ENCODE data around the gene KIF12. TPM values are rescaled to one million over a fixed set of nuclear protein-coding genes. Genes with fewer than 3 reads are reported as not detected.

Gene KIF12
- total RNA-seq, 1 donor from 2014 or later = not detected

GRCh38 chr9:114105236-114105635 lies 6.1 kb upstream of the KIF12 start:
- H3K27me3 ChIP-seq = no peaks in the 10 kb centered on the region

GRCh38 chr9:114102484-114102883 lies 3.4 kb upstream of the KIF12 start:
- Histone ChIP-seq H3K36me3 (no peaks in the 10 kb centered on the region), H3K4me1 (peaks cover 3 to 7% of the 10 kb centered on the region in 2 donors), H3K27ac (no peak overlapping the region), H3K4me3 (no peak overlapping the region), H3K9me3 (no peaks in the 10 kb centered on the region), H3K27me3 (peaks cover 4% of the 10 kb centered on the region)
- intact Hi-C loops (cut with DNase I) = no loop called here
- DNase-seq (ENCODE audit: low spot score in 2 of 2) = no peak
- TF ChIP-seq CTCF (IDR thresholded peaks at IDR 0.05) = no peak

More at GRCh38 chr9:114105236-114105635, 6.1 kb upstream of the KIF12 start:
- TF ChIP-seq CTCF (IDR thresholded peaks at IDR 0.05) = no peak
- DNase-seq (ENCODE audit: low spot score in 2 of 2) = no peak
- no peaks in the 10 kb centered on the region for H3K4me1 ChIP-seq
- no peak overlapping the region for H3K4me3 ChIP-seq
- no peaks in the 10 kb centered on the region for H3K9me3 ChIP-seq
- intact Hi-C loops (cut with DNase I) = no loop called here
- no peaks in the 10 kb centered on the region for H3K36me3 ChIP-seq
- H3K27ac ChIP-seq = no peak overlapping the region

- Histone ChIP-seq H3K27me3 (peaks cover 4% of the 10 kb centered on the region), H3K27ac (no peak overlapping the region), H3K4me1 (peaks cover 3 to 7% of the 10 kb centered on the region in 2 donors), H3K4me3 (no peak overlapping the region), H3K9me3 (no peaks in the 10 kb centered on the region), H3K36me3 (no peaks in the 10 kb centered on the region)
- intact Hi-C loops (cut with DNase I) = no loop called here
- DNase-seq (ENCODE audit: low spot score in 2 of 2) = no peak
- TF ChIP-seq CTCF (IDR thresholded peaks at IDR 0.05) = no peak
Measured at GRCh38 chr9:114100536-114100935, 1.4 kb upstream of the KIF12 start.

GRCh38 chr9:114099669-114100270 lies 678 bp upstream of the KIF12 start:
- Histone ChIP-seq H3K4me3 (no peak overlapping the region), H3K27ac (no peak overlapping the region), H3K9me3 (no peaks in the 10 kb centered on the region), H3K36me3 (no peaks in the 10 kb centered on the region), H3K27me3 (peaks cover 4% of the 10 kb centered on the region), H3K4me1 (peaks cover 3 to 7% of the 10 kb centered on the region in 2 donors)
- DNase-seq (ENCODE audit: low spot score in 2 of 2) = no peak
- intact Hi-C loops (cut with DNase I) = no loop called here
- TF ChIP-seq CTCF (IDR thresholded peaks at IDR 0.05) = no peak

GRCh38 chr9:114098021-114098935 lies 814 bp downstream of the KIF12 start:
- no peak for DNase-seq (ENCODE audit: low spot score in 2 of 2)
- TF ChIP-seq CTCF (IDR thresholded peaks at IDR 0.05) = no peak

More at GRCh38 chr9:114098021-114098935, 814 bp downstream of the KIF12 start:
- H3K27ac ChIP-seq = no peak overlapping the region
- no peaks in the 10 kb centered on the region for H3K36me3 ChIP-seq
- peaks cover 4% of the 10 kb centered on the region for H3K27me3 ChIP-seq
- no peaks in the 10 kb centered on the region for H3K9me3 ChIP-seq
- H3K4me1 ChIP-seq = peaks cover 3 to 7% of the 10 kb centered on the region in 2 donors
- intact Hi-C loops (cut with DNase I) = no loop called here
- H3K4me3 ChIP-seq = peak overlapping the region; percentile 53 to 66

All from ascending aorta (tissue), 2 donors.